GM12878 (cell line): Measurements from ENCODE around the gene GABPB2. TPM values are rescaled to one million over a fixed set of nuclear protein-coding genes. Genes with fewer than 3 reads are reported as not detected.

Experiments used
- ATAC-seq: fragments of 200-7000 bp; cut with Tn5 transposase; 3 replicates; pipeline ENCODE4 v1.9.1; 2020; ENCODE audit warnings: mild to moderate bottlenecking, moderate library complexity
- BruUV-seq: library from RNA; stranded (reverse); fragments of 400-500 nt; replicated peaks from 2 replicates; lab custom pipeline; 2021; lab: Mats Ljungman, UMichigan
- CTCF ChIA-PET: fragments of 300-600 bp; sonication (Branson Sonifier 250); formaldehyde crosslinking; extraction: SDS; loops from one replicate; lab custom pipeline; 2021; ENCODE audit warnings: inconsistent platforms; lab: Yijun Ruan, JAX
- POLR2A ChIA-PET: fragments of 350-600 bp; formaldehyde crosslinking; extraction: SDS; loops from one replicate; lab custom pipeline; 2021; ENCODE audit warnings: inconsistent platforms; lab: Charles Lee
- RAD21 ChIA-PET: fragments of 300-600 bp; sonication (Branson Sonifier 250); formaldehyde crosslinking; loops from one replicate; lab custom pipeline; 2023; ENCODE audit warnings: antibody characterized with exemption; ENCODE audit not compliant: unreplicated experiment; lab: Charles Lee
- SMC1A ChIA-PET: fragments of 300-600 bp; sonication (Branson Sonifier 250); formaldehyde crosslinking; loops from one replicate; lab custom pipeline; 2023; ENCODE audit not compliant: unreplicated experiment, uncharacterized antibody; lab: Charles Lee
- DNase-seq: peaks from one replicate; pipeline ENCODE4 v3.0.0-alpha.2; 2011; ENCODE audit warnings: low read depth, low spot score
- FAIRE-seq: peaks from 3 replicates; lab custom pipeline; 2011; peaks lifted over from hg19 to GRCh38; lab: Jason Lieb, UNC
- H2AFZ ChIP-seq: 2 replicates; pipeline ENCODE4 v1.6.0; 2011; ENCODE audit warnings: low read depth, low read length, control low read depth; ENCODE audit not compliant: control insufficient read depth
- H3K27ac ChIP-seq: 2 replicates; pipeline ENCODE4 v1.5.1; 2011; ENCODE audit warnings: control low read depth; ENCODE audit not compliant: control insufficient read depth, insufficient read depth
- H3K27me3 ChIP-seq, 2 experiments: replicated peaks in 1 of 2; 2 replicates each; pipeline versions ENCODE4 v1.6.0 to v1.6.1; 2011; ENCODE audit warnings: low read length in 1 of 2; ENCODE audit not compliant: control insufficient read depth in 2 of 2, insufficient read depth in 2 of 2
- H3K36me3 ChIP-seq, 2 experiments: 2 replicates each; pipeline ENCODE4 v1.5.1; 2011; ENCODE audit warnings: low read length in 1 of 2; ENCODE audit not compliant: control insufficient read depth in 2 of 2, insufficient read depth in 2 of 2
- H3K4me1 ChIP-seq: 2 replicates; pipeline ENCODE4 v1.6.1; 2011; ENCODE audit warnings: mild to moderate bottlenecking, low read length, moderate library complexity, mixed read lengths; ENCODE audit not compliant: control insufficient read depth, insufficient read depth
- H3K4me2 ChIP-seq: 2 replicates; pipeline ENCODE4 v1.6.0; 2011; ENCODE audit warnings: control low read depth; ENCODE audit not compliant: control insufficient read depth, insufficient read depth
- H3K4me3 ChIP-seq: fragments of 200-600 bp; sonication (generic); 2 replicates; pipeline ENCODE4 v1.5.1; 2016
- H3K79me2 ChIP-seq: 2 replicates; pipeline ENCODE4 v1.6.0; 2011; ENCODE audit warnings: low read length; ENCODE audit not compliant: control insufficient read depth, insufficient read depth
- H3K9ac ChIP-seq: 2 replicates; pipeline ENCODE4 v1.8.0; 2011; ENCODE audit warnings: low read length, control low read depth, mixed read lengths; ENCODE audit not compliant: control insufficient read depth, insufficient read depth
- H3K9me3 ChIP-seq: replicated peaks from 3 replicates; pipeline ENCODE4 v1.5.1; 2011; ENCODE audit warnings: mild to moderate bottlenecking, low read length; ENCODE audit not compliant: control insufficient read depth, insufficient read depth
- H4K20me1 ChIP-seq: 2 replicates; pipeline ENCODE4 v1.6.0; 2011; ENCODE audit not compliant: control insufficient read depth, insufficient read depth
- BMI1 ChIP-seq: fragments of 450-650 bp; IDR thresholded peaks from 2 replicates; pipeline ENCODE4 v1.6.1; 2016; ENCODE audit warnings: mild to moderate bottlenecking, moderate library complexity, borderline replicate concordance
- CHD1 ChIP-seq: IDR thresholded peaks from 2 replicates; pipeline ENCODE4 v1.6.1; 2012; ENCODE audit warnings: low read depth, low read length, improper control_type of control experiment
- CREM ChIP-seq: IDR thresholded peaks from 2 replicates; pipeline ENCODE4 v1.6.1; 2014; ENCODE audit warnings: antibody characterized with exemption, low read depth
- IRF4 ChIP-seq: IDR thresholded peaks from 2 replicates; pipeline ENCODE4 v1.6.1; 2011; ENCODE audit warnings: low read depth, low read length
- RBBP5 ChIP-seq: fragments of 200-600 bp; sonication (generic); conservative IDR thresholded peaks from 2 replicates; pipeline ENCODE4 v1.6.1; 2016
- SP1 ChIP-seq: IDR thresholded peaks from one replicate; pipeline ENCODE4 v1.6.1; 2011; ENCODE audit warnings: low read depth, low read length
- SUPT20H ChIP-seq: IDR thresholded peaks from 2 replicates; pipeline ENCODE4 v1.6.1; 2011; ENCODE audit warnings: low read depth, mild to moderate bottlenecking, low read length, moderate library complexity, borderline replicate concordance; ENCODE audit not compliant: control insufficient read depth
- SUZ12 ChIP-seq: fragments of 200-600 bp; sonication (generic); IDR thresholded peaks from one replicate; pipeline ENCODE4 v1.6.1; 2018; ENCODE audit warnings: antibody characterized with exemption, mild to moderate bottlenecking; ENCODE audit not compliant: unreplicated experiment
- TAF1 ChIP-seq: IDR thresholded peaks from 2 replicates; pipeline ENCODE4 v1.6.1; 2011; ENCODE audit warnings: mild to moderate bottlenecking, low read depth, low read length, borderline replicate concordance
- YY1 ChIP-seq: IDR thresholded peaks from 2 replicates; pipeline ENCODE4 v1.6.1; 2011; ENCODE audit warnings: low read depth, mild to moderate bottlenecking, low read length
- ZBED1 ChIP-seq: IDR thresholded peaks from 2 replicates; pipeline ENCODE4 v1.6.1; 2016; ENCODE audit warnings: borderline replicate concordance
- WGBS: methylation state at CpG from one replicate; pipeline ENCODE4 v1.1.6; 2016; ENCODE audit warnings: low lambda C conversion rate; ENCODE audit not compliant: insufficient replicate concordance, insufficient coverage; ENCODE audit errors: missing lambda C conversion rate; 5-methylcytosine and 5-hydroxymethylcytosine counted together
- in situ Hi-C: fragments of 300-500 bp; cut with MboI; formaldehyde crosslinking; loops from 9 replicates; pipeline ENCODE4 v1.14.3; 2018; ENCODE audit warnings: mixed read lengths
- intact Hi-C: fragments of 100-400 bp; cut with micrococcal nuclease; formaldehyde crosslinking; loops from one replicate; pipeline ENCODE4 v1.14.2; 2022; ENCODE audit not compliant: unreplicated experiment
- polyA plus RNA-seq, 11 experiments: library from polyadenylated mRNA; depleted of rRNA in 4 of 11; unstranded in 6 of 11; stranded (reverse) in 5 of 11; fragments of >200 nt; fragmentation: Nextera tagmentation in 4 of 11; fragmentation: Illumina TruSeq in 1 of 11; extraction: Ambion mirVana in 4 of 11; extraction: Trizol in 1 of 11; gene quantifications; 1 replicate in 1 of 11; 2 replicates in 10 of 11; pipeline versions ENCODE4 v1.2.1 to v1.2.3, GENCODE V29; 2011 to 2016; ENCODE audit warnings: inconsistent platforms in 2 of 11, missing spikeins in 2 of 11, low read depth in 1 of 11
- total RNA-seq, 4 experiments: library from RNA; depleted of rRNA in 3 of 4; stranded (reverse); fragments of >200 nt in 3 of 4; fragmentation: Illumina TruSeq in 1 of 4; extraction: Trizol in 1 of 4; gene quantifications; 2 replicates each; pipeline versions ENCODE4 v1.2.1 to v1.2.3, GENCODE V29; 2013 to 2021
- TF ChIP-seq, protein P1 (sequence below): IDR thresholded peaks from 2 replicates; pipeline ENCODE4 v1.6.1; 2012; ENCODE audit warnings: low read depth, low read length, improper control_type of control experiment
- TF ChIP-seq, protein P2 (sequence below): IDR thresholded peaks from 2 replicates; pipeline ENCODE4 v1.6.1; 2012; ENCODE audit warnings: mild to moderate bottlenecking, low read depth, low read length

Gene GABPB2
- total and polyA plus RNA-seq, 10 of the 15 experiments (the other 5 are each of a cell fraction or from before 2014, with no cell fraction given) = 2.3 to 10.5 (median 6.9) TPM

DNA sequence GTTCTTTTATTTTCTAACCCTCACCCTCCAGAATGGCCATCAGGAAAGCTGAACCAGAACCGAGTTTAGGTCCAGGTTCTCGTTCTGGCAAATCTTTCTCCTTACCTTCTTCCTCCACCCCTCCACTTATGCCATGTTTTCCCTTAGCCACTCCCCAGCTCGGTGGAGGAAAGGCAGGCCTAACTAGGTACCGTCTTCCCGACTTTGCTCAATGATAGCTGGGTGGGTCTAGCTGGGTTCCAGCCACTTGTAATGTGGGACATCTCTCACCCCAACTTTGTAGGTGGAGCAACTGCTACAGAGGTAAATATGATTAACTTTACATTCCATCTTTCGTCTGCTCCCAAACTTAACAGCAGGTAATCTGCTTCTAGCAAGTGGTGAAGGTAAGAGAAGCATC is 33.5 kb upstream of the GABPB2 start:
- ChIA-PET SMC1A (no interaction called here), POLR2A (no interaction called here), RAD21 (no interaction called here), CTCF (interaction anchor here (1.5 to 2.2 kb wide), 2 partner anchors 12 to 120 kb away, joined by 4 to 11 read pairs; partner anchors contain the start of gene TNFAIP8L2)
- no peaks in the 10 kb centered on the region for H3K27me3 ChIP-seq
- no peak overlapping the region for H3K4me2 ChIP-seq
- in situ Hi-C loops (no loop called here), intact Hi-C loops (no loop called here)
- H3K4me1 ChIP-seq = no peaks in the 10 kb centered on the region
- H3K36me3 ChIP-seq = peaks cover 2% of the 10 kb centered on the region in 2 experiments; a peak in 2 of 4 replicates
- TF ChIP-seq RBBP5 (no peak), IRF4 (no peak), CHD1 (no peak), BMI1 (no peak)
- H2AFZ ChIP-seq = no peak overlapping the region
- DNase-seq = no peak
- H3K79me2 ChIP-seq = no peaks in the 10 kb centered on the region
- H3K4me3 ChIP-seq = no peak overlapping the region
- no peak overlapping the region for H3K27ac ChIP-seq
- ATAC-seq = no peak
- FAIRE-seq = no peak
- no TSS peak for BruUV-seq
- no peak overlapping the region for H3K9ac ChIP-seq
- no peaks in the 10 kb centered on the region for H3K9me3 ChIP-seq
- no peaks in the 10 kb centered on the region for H4K20me1 ChIP-seq
- 86% methylated on average over 6 of the region's 6 CpGs for WGBS

DNA sequence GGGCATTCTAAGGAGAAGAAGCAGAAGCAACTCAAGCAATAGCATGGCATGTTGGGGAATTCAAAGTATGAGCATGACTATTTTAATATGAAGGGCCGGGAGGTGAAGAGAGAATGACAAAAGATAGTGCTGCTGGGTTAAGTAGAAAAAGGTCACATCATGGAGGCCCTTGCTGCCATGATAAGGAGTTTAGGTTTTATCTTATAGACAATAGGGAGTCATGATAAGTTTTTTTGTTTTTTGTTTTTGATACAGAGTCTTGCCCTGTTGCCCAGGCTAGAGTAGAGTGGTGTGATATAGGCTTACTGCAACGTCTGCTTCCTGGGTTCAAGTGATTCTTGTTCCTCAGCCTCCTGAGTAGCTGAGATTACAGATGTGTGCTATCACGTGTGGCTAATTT is 31.0 kb upstream of the GABPB2 start:
- Histone ChIP-seq H3K4me2 (no peak overlapping the region), H3K9me3 (no peaks in the 10 kb centered on the region), H3K79me2 (no peaks in the 10 kb centered on the region), H3K9ac (no peak overlapping the region), H3K27ac (no peak overlapping the region), H2AFZ (no peak overlapping the region), H3K27me3 (no peaks in the 10 kb centered on the region), H3K4me1 (no peaks in the 10 kb centered on the region), H3K36me3 (no peaks in the 10 kb centered on the region), H3K4me3 (no peak overlapping the region), H4K20me1 (no peaks in the 10 kb centered on the region)
- ATAC-seq (no peak), DNase-seq (no peak), FAIRE-seq (no peak)
- ChIA-PET RAD21 (no interaction called here), CTCF (no interaction called here), POLR2A (interaction anchor here (1.1 kb wide), 1 partner anchor 8 kb away, joined by 3 read pairs; the partner anchor contains the start of gene C1orf56), SMC1A (interaction anchor here (1.0 kb wide), 1 partner anchor 14 kb away, joined by 3 read pairs; no protein-coding TSS in a partner anchor)
- no peak for TF ChIP-seq TAF1
- TF ChIP-seq, protein P1, sequence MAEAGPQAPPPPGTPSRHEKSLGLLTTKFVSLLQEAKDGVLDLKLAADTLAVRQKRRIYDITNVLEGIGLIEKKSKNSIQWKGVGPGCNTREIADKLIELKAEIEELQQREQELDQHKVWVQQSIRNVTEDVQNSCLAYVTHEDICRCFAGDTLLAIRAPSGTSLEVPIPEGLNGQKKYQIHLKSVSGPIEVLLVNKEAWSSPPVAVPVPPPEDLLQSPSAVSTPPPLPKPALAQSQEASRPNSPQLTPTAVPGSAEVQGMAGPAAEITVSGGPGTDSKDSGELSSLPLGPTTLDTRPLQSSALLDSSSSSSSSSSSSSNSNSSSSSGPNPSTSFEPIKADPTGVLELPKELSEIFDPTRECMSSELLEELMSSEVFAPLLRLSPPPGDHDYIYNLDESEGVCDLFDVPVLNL = no peak
- no peak for TF ChIP-seq SUZ12
- TF ChIP-seq CREM = no peak
- no peak for TF ChIP-seq ZBED1
- TF ChIP-seq SUPT20H = no peak
- TF ChIP-seq SP1 = no peak
- TF ChIP-seq, protein P2, sequence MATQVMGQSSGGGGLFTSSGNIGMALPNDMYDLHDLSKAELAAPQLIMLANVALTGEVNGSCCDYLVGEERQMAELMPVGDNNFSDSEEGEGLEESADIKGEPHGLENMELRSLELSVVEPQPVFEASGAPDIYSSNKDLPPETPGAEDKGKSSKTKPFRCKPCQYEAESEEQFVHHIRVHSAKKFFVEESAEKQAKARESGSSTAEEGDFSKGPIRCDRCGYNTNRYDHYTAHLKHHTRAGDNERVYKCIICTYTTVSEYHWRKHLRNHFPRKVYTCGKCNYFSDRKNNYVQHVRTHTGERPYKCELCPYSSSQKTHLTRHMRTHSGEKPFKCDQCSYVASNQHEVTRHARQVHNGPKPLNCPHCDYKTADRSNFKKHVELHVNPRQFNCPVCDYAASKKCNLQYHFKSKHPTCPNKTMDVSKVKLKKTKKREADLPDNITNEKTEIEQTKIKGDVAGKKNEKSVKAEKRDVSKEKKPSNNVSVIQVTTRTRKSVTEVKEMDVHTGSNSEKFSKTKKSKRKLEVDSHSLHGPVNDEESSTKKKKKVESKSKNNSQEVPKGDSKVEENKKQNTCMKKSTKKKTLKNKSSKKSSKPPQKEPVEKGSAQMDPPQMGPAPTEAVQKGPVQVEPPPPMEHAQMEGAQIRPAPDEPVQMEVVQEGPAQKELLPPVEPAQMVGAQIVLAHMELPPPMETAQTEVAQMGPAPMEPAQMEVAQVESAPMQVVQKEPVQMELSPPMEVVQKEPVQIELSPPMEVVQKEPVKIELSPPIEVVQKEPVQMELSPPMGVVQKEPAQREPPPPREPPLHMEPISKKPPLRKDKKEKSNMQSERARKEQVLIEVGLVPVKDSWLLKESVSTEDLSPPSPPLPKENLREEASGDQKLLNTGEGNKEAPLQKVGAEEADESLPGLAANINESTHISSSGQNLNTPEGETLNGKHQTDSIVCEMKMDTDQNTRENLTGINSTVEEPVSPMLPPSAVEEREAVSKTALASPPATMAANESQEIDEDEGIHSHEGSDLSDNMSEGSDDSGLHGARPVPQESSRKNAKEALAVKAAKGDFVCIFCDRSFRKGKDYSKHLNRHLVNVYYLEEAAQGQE = no peak
- TF ChIP-seq YY1 = no peak
- intact Hi-C loops (no loop called here), in situ Hi-C loops (no loop called here)
- no TSS peak for BruUV-seq
- WGBS = 75% methylated on average over 3 of the region's 3 CpGs
